ENCODE results near the gene TNFAIP3.

GRCh38 chr6:137821491-137821890 is 45.6 kb upstream of the TNFAIP3 start:
- TF ChIP-seq CTCF (IDR thresholded peaks at IDR 0.05; ENCODE audit: borderline replicate concordance, extremely low read depth, low read length, poor library complexity, severe bottlenecking) (no peak), EZH2 (IDR thresholded peaks at IDR 0.05; ENCODE audit: borderline replicate concordance, low read depth, low read length, severe bottlenecking) (no peak)
